Amniotic stem cell (primary cell): ENCODE data around the gene SSBP2.

ENCODE experiments used
- DNase-seq: peaks from one replicate; lab custom pipeline; 2025; lab: John Stamatoyannopoulos, UW

Gene SSBP2

DNA sequence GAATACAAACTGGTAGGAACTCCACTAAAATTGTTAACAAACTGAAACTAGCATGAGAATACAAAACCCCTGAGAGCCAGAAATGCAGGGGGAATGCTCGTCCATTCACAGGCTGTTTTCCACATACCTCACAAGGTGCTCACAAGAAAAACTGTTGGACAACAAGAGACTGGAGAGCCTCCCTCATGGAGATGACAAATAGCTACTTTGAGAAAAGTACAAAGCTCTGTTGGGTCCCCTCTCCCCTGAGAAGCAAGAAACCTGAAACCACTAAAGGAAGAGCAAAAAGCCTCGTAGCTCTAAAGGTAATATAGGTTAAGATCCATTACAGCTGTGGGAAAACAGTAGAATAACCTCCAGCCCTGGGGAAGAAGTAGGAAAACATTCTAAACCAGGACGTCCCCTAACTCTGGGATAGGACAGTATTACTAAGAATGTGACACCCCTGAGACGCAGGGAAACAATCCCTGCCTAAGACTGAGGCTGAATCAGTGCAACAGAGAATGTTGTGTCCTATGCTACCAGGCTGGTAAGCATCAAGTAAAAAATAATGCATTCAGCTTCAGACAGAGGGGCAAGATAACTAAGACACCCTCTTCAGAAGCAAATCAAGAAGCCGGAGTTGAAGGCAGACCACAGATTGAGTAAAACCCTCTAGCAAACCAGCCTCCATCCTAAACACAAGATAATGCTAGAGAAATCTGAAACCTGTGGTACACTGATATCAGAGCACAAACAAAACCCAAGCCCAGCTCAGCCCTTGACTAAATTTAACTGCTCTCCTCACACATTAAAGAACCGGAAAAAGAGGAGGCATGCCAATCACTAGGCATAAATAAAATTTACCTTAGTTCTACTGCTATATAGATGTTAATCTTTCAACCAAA lies 160.2 kb downstream of the SSBP2 start:
- DNase-seq, result no peak

GRCh38 chr5:81579262-81579924 lies 171.5 kb downstream of the SSBP2 start:
- no peak for DNase-seq

DNA sequence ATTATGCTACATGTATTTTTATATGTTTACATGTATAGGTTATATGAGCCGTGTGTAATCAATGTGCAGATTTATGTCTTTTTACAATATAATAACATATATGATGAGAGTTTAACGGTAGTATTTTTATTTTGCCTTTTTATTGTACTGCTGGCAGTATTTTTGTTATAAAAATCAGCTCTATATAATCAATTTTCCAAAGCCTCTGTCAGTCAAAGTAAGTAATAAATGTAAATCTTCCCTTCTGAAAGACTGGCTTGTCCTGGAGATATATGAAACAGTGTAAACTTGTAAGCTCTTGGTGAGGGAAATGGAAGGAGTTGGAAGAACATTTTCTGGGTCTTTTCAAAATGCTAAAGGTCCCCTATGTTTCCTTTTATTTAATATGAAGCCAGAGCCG lies 173.8 kb downstream of the SSBP2 start:
- DNase-seq, result no peak

DNA sequence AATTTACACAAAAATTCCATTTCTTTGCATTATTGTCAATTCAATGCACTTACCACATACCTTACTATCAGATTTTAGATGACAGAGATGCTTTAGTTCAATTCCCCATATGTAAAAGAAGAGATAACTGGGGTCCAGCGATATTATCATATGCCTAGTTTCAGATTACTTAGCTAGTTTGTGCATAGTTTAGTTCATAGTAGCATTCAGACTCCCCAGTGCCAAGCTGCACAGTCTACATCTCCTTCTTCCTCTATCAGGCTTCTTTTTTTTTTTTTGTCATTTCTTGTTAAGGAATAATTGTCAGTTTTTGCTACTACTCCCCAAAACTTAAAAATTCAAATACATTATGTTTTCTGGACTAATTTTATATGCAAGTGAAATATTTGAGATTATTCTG lies 175.0 kb downstream of the SSBP2 start:
- DNase-seq, result no peak

DNA sequence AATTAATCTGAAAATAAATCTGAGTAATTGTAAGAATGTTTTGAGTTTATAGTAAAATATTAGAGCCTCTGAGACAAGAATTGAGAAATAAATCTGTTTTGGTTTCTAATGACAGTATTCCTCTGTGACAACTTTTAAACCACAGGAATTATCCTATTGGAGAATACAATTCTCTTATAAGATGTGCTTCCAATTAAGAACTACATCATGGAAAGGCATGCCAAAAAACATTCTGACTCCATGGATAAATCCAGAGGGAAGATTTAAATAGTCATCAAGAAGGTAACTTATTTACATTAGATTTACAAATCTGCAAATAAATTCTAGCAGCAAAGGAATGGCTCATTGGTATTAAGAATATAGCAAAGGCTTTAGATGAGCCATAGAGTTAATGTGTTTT lies 178.7 kb downstream of the SSBP2 start:
- no peak for DNase-seq

- no peak for DNase-seq
Measured at GRCh38 chr5:81558188-81558587, 192.7 kb downstream of the SSBP2 start.

DNA sequence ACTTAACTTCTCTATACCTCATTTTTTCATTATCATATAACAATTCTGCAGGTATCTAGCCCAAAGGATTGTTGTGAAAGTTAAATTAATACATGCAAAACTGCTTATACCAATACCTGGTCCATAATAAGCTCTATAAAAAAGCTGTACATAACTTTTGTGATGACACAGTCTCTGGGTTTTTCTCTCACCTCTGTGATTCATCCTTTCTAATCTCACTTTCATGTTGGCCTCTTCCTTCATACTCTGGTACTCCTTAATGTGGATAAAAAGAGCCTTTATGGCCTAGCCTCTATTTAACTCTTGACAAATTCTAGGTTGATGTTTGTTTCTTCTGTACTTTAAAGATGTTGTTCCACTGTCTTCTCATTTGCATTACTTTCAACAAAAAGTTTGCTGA lies 194.1 kb downstream of the SSBP2 start:
- no peak for DNase-seq

DNA sequence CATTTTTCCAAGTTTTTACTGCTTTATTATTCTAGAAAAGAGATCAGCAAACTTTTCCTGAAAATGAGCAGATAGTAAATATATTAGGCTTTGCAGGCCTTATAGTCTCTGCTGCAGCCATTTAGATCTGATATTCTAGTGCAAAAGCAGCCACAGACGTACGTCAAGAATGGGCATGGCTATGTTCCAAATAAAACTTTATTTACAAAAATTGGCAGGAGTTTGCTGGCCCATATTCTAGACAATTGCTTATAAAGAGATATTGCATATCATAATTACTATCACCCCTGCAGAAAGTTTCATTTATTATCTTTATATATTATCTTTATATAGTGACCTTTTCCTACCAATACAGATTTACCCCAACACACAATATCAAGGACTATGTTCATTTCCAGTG lies 195.0 kb downstream of the SSBP2 start:
- no peak for DNase-seq

GRCh38 chr5:81554647-81555046 lies 196.2 kb downstream of the SSBP2 start:
- DNase-seq, result no peak

- DNase-seq, result no peak
Measured at GRCh38 chr5:81553567-81554212, 197.2 kb downstream of the SSBP2 start.

DNA sequence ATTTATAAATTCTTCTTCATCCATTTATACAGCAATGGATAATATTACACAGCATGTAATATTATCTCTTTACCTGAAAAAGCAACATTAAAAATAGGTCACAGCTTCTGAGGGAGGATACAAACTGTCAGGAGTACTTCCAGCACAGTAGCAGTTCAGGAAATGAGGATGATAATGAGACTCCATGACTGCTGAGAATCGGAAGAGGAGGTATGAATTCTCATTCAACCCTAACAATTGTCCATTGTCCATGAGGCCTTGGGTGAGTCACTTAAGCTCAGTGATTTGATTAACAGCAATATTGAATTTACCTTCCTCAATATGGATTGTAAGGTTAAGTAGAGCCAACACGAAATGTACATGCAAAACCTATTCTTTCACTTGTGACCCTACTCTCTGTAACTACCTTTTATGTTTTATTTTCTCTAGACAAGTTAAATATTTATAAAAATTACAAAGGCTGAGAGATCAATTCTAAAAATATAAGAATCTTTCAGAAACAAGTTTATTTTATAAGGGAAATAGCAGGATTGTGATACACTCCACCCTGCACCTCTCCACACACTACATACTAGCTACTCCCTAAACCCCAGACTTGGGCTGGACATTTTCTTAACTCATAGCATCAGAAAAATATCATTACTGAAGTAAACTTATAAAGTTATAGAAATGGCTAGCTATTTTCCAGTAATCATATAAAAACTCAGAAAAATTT lies 197.9 kb downstream of the SSBP2 start:
- DNase-seq, result no peak

GRCh38 chr5:81549123-81549522 lies 201.8 kb downstream of the SSBP2 start:
- no peak for DNase-seq

- no peak for DNase-seq
Measured at GRCh38 chr5:81547001-81547400, 203.9 kb downstream of the SSBP2 start.

- DNase-seq, result no peak
Measured at GRCh38 chr5:81545911-81546310, 205.0 kb downstream of the SSBP2 start.

DNA sequence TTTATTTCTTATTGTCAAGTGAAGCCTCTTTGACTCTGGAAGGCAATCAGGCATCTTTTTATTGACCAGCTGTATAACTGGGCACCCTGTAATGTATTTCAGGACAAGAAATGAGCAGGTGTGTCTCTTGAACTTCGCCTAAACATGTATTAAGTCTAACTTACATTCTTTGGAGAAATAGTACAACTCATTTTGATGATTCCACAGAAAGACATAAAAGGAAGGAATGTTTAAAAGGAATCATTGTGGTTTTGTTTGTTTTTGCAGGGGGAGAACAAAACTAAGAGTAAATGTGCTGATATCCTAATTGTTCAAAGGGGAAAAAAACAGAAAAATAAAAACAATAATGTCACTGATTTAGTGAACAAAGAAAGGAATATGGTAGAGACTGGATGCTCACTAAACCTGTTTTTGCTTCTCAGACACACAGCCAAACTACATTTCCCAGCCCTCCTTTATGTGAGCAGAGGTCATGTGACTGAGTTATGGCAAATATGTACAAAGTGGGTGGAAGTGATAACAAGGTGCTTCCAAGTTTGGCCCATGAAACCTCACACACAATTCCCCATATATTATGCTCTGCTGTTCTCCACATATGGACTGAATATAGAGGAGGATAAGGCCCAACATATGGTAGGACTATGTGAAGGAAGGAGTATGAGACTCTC lies 206.4 kb downstream of the SSBP2 start:
- no peak for DNase-seq

- DNase-seq, result no peak
Measured at GRCh38 chr5:81542242-81542641, 208.7 kb downstream of the SSBP2 start.

DNA sequence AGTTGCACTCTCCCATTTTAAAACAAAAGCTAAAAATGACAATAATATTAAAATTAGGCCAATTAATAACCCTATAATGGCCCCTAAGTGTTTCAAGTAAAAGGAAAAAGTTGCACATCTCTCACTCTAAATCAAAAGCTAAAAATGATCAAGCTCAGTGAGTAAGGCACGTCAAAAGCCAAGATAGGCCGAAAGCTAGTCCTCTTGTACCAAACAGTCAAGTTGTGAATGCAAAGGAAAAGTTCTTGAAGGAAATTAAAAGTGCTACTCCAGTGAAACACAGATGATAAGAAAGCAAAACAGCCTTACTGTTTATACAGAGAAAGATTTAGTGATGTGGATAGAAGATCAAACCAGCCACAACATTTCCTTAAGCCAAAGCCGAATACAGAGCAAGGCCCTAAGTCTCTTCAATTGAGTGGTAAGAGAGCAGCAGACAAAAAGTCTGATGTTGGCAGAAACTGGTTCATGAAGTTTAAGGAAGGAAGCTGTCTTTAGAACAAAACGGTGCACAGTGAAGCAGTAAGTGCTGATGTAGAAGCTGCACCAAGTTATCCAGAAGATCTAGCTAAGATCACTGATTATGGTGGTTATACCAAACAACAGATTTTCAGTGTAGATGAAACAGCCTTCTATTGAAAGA lies 212.9 kb downstream of the SSBP2 start:
- no peak for DNase-seq

GRCh38 chr5:81534441-81534840 lies 216.5 kb downstream of the SSBP2 start:
- DNase-seq, result no peak

GRCh38 chr5:81533629-81534405 lies 217.1 kb downstream of the SSBP2 start:
- DNase-seq, result no peak

DNA sequence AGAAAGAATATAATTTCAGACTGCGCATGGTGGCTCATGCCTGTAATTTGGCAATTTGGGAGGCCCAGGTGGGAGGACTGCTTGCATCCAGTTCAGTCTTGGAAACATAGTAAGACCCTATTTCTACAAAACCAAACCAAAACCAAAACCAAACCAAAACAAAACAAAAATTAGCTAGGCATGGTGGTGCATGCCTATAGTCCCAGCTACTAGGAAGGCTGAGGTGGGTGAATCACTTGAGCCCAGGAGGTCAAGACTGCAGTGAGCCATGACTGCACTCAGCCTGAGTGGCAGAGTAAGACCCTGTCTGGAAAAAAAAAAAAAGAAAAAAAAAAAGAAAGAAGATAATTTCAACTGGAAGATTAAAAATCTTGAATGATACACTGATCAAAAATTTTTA lies 220.0 kb downstream of the SSBP2 start:
- DNase-seq, result no peak

DNA sequence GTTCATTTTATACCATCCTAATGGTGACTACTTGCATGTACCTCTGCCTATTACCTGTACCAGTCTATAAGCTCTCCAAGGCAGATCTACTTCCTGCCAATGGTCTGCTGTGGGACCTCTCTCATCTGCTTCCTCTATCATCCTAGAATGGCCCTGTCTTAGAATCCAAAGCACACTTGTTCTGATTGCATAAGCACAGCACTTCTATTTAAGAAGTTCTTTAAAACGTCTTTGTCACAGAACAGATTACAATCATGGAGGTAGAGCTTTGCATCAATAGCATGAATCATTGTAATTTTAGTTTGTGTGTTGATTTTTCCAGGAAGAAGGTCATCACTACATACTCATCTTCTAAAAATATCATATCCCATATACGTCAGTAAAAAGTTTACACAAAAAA lies 225.2 kb downstream of the SSBP2 start:
- DNase-seq, result no peak
